Central memory CD8-positive, alpha-beta T cell (primary cell): Measurements from ENCODE around the gene PDIA2.
"Not testable (repeated sequence)": the region's sequence is repeated elsewhere in the genome, so short reads cannot be mapped to it uniquely, and the experiment has no call there.

Experiments
- ATAC-seq: fragments of 150-1000 bp; cut with Tn5 transposase; replicated peaks from 2 replicates; pipeline ENCODE4 v1.10.0; 2022; ENCODE audit warnings: mild to moderate bottlenecking, moderate FRiP score, moderate number of reproducible peaks; ENCODE audit not compliant: poor library complexity, severe bottlenecking; ENCODE audit errors: extremely low read depth
- DNase-seq, 2 donors: peaks; one replicate each; pipeline ENCODE4 v3.0.0; 2021; ENCODE audit warnings: low spot score in 2 of 2
- H3K27ac Mint-ChIP-seq: one replicate; pipeline ENCODE4 v1.8.0; 2022; ENCODE audit warnings: low read depth, mild to moderate bottlenecking, moderate library complexity, mixed read lengths
- H3K27me3 Mint-ChIP-seq: one replicate; pipeline ENCODE4 v1.8.0; 2022; ENCODE audit warnings: mixed read lengths
- H3K36me3 Mint-ChIP-seq: one replicate; pipeline ENCODE4 v1.8.0; 2022; ENCODE audit warnings: mild to moderate bottlenecking, moderate library complexity, mixed read lengths; ENCODE audit not compliant: insufficient read depth
- H3K4me1 Mint-ChIP-seq: one replicate; pipeline ENCODE4 v1.8.0; 2022; ENCODE audit warnings: mixed read lengths
- H3K4me3 Mint-ChIP-seq: one replicate; pipeline ENCODE4 v1.8.0; 2022; ENCODE audit warnings: mild to moderate bottlenecking, moderate library complexity, mixed read lengths
- H3K9me3 Mint-ChIP-seq: one replicate; pipeline ENCODE4 v1.8.0; 2022; ENCODE audit warnings: mixed read lengths

Gene PDIA2

DNA sequence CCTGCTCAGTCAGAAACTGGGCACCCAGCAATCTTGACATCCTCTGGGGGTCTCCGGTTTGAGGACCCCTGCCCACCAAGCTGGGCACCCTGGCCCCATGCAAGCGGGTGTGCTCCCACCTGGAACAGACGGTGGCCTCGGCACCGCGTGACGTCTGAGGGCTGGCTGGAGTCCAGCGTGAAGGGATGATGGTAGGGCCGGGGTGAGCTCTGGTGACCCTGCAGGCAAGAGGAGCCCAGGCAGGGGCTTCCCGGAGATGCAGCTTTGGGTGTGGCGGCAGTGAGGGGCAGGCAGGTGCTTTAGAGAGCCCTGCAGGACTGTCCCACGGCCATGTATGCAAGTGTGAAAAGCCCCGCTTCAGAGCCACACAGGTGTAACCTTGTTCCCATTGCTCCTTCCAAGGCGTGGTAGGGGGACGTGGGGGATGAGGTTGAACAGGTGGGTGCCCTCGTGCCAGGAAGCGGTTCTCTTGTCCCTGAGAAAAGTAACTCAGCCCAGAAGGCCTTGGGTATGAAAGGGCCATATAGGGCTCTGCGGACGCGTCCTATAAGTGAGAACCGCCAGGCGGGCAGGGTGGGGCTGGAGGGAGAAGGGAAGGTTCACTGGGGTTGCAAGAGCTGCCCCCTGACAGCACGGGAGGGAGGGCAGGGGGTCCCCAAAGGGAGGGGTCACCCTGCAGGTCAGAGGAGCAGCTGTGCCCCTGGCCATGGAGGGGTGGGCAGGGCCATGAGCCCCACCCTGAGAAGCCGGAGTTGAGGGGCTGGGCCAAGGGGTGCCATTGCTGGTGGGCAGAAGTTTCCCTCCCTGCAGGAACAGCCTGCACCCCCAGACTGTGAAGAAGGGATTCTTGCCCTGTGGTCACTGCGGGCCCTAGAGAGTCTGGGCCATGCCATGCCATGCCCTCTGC lies 16.5 kb upstream of the PDIA2 start:
- H3K27ac Mint-ChIP-seq = no peak overlapping the region
- no peak overlapping the region for H3K4me3 Mint-ChIP-seq
- peaks cover 7% of the 10 kb centered on the region for H3K36me3 Mint-ChIP-seq
- ATAC-seq = no peak
- H3K4me1 Mint-ChIP-seq = no peaks in the 10 kb centered on the region
- no peak for DNase-seq
- H3K27me3 Mint-ChIP-seq = no peaks in the 10 kb centered on the region
- no peaks in the 10 kb centered on the region for H3K9me3 Mint-ChIP-seq

DNA sequence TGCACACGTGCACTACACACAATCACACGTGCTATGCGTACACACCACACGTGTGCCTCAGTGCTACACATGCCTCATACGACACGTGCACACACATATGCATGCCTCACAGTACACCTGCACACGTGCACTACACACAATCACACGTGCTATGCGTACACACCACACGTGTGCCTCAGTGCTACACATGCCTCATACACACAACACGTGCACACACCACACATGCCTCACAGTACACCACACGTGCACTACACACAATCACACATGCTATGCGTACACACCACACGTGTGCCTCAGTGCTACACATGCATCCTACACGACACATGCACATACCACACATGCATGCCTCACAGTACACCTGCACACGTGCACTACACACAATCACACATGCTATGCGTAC lies 15.4 kb upstream of the PDIA2 start:
- not testable (repeated sequence) for H3K27ac Mint-ChIP-seq, H3K27me3 Mint-ChIP-seq, H3K36me3 Mint-ChIP-seq, H3K4me1 Mint-ChIP-seq, H3K9me3 Mint-ChIP-seq, DNase-seq, H3K4me3 Mint-ChIP-seq, ATAC-seq

DNA sequence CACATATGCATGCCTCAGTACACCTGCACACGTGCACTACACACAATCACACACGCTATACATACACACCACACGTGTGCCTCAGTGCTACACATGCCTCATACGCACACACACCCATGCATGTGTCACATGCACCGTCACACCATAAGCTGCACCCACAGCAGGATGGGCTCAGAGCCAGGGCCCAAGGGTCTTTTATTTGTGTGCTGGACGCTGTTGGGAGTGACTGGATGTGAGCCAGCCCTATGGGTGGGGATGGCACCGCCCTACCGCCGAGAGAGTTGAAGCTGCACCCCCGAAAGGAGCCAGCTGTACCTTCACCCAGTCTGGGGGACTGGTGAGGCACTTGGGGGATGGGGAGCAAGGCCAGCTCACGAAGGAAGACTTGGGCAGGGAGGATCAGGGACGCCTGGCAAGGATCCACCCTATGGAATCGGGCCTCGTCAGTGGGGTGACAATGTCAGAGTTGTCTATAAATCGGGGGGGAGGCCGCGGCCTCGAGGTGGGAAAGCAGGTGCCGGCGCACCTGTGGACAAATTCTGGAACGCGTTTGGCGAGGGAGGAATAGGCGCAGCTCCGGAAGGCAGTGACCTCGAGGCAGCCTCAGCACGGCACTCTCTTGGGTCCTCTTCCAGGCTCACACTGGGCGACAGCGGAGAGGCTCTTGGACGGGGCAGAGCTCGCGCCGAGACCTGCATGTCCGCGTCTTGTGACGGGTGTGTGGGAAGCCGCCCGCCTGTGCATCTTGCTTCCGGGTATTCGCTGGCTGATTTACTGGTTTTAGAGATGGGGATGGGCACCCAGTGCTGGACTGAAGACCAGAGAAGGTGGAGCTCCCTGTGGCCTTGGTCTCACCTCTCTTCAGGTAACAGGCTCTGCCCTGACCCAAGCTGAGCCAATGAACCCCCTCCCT lies 14.6 kb upstream of the PDIA2 start:
- H3K4me3 Mint-ChIP-seq = no peak overlapping the region
- no peaks in the 10 kb centered on the region for H3K27me3 Mint-ChIP-seq
- H3K27ac Mint-ChIP-seq = no peak overlapping the region
- no peaks in the 10 kb centered on the region for H3K9me3 Mint-ChIP-seq
- H3K36me3 Mint-ChIP-seq = peaks cover 5% of the 10 kb centered on the region
- ATAC-seq (no peak), DNase-seq (no peak)
- H3K4me1 Mint-ChIP-seq = no peaks in the 10 kb centered on the region

DNA sequence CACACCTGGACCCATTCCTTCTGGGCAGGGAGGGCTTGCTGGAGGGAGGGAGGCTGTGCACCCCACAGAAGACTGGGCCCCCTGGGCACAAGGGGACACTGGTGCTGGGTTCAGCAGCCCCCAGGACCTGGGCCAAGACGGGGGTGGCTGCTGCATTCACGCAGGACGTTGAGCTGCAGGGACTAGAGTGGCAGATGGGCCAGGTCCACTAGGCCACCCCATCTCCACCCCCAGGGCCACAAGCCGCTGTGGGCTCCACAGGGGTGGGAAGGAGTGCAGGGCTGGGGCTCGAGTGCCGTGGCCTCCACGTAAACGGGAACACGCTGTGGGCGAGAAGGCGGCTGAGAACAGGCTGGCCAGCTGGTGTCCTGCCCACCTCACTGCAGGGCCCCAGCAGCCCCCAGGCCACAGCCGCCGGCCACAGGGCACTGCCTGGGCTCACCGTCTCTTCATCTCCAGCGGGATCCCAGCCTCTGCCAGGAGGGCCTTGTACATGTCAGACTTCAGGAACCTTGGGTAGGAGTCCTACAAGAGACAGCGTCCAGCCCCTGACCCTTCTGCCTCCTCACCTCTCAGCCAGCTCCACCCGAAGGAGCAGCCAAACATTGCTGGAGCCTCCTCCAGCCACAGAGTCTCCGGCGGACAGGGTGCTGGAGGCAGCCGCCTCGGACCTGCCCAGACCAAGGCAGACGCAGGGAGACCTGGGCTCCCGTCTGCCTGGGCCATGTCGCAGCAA lies 13.7 kb upstream of the PDIA2 start:
- H3K27me3 Mint-ChIP-seq = no peaks in the 10 kb centered on the region
- H3K4me3 Mint-ChIP-seq = no peak overlapping the region
- ATAC-seq (no peak), DNase-seq (no peak)
- no peaks in the 10 kb centered on the region for H3K9me3 Mint-ChIP-seq
- no peak overlapping the region for H3K27ac Mint-ChIP-seq
- H3K4me1 Mint-ChIP-seq = no peaks in the 10 kb centered on the region
- H3K36me3 Mint-ChIP-seq = peaks cover 4% of the 10 kb centered on the region

DNA sequence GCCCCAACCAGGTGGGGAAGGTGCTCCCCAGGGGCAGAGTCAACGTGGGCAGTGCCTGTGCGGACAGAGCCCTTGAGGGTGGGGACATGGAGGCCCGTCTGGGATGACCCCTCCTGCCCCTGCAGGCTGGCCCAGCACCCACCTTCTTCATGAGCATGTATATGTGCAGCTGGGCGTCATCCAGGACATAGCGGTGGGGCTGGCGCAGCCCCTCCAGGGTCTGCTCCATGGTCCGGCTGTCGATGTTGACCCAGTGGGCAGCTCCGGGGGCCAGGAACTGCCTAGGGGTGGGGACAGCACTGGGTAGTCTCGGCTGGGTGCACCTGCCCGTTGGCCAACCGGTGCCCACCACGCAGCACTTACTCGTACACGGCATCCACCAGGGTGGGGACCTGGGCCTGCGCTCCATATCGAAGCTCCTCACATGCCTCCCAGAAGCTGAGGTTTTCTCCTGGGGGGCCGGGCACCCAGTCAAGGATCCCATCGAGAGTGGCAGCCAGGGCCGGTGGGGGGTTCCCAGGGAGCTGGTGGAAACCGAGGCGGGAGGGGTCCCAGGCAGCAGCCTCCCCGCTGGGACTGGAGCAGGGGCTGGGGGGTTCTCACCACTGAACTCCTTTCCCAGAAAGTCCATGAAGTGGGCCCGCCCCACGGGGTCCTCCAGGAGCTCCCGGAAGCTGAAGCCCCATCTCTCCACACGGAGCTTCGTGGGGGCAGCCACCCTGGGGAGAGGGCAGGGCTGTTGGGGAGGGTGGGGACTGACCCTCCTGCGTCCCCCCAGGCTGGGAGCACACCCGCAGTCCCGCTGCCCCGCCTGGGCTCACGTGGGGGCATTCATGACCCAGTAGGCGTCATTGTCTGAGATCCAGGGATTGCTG lies 12.3 kb upstream of the PDIA2 start:
- Mint-ChIP-seq H3K9me3 (no peaks in the 10 kb centered on the region), H3K4me1 (no peaks in the 10 kb centered on the region), H3K4me3 (no peak overlapping the region), H3K27me3 (no peaks in the 10 kb centered on the region), H3K36me3 (peaks cover 4% of the 10 kb centered on the region), H3K27ac (no peak overlapping the region)
- ATAC-seq = no peak
- no peak for DNase-seq

DNA sequence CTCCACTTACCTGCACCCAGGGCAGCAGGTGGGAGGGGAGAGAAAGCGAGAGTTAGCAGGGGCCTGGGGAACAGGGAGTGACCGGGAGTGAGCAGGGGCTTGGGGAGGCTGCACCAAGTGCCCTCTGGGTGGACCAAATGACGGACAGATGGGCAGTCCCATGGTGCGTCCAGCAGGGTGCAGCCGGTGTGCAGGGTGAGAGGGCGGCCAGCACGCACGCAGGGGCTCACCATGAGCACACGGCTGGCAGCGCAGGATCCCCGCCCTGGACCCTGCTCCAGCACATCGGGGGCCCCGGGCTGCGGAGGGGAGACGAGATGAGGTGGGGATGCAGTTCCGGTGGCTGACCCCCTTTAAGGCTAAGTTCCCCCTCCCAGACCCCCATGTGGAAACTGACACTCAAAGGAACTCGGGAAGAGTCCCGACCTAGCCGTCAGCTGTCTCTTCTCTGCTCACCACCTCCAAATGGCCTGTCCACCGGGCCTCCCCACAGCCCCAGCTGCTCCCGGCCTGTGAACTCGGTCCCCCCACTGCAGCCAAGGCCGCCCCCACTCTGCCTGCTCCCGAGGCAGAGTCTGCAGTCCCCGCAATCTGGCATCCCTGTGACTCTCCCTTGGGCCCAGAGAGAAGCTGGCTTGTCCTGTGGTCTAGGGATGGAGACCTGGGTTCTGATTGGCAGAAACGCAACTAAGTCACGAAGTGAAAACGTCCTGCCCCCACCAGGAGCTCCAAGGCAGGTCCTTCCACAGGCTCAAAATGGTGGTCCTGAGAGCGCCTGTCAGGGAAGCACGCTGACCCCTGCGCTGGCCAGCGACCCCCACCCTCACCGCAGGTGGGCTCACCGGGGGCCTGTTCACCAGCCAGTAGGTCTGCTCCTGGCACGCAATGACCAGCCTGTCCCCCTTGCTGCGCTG lies 10.1 kb upstream of the PDIA2 start:
- Mint-ChIP-seq H3K36me3 (peaks cover 3% of the 10 kb centered on the region), H3K27me3 (no peaks in the 10 kb centered on the region), H3K4me3 (no peak overlapping the region), H3K4me1 (no peaks in the 10 kb centered on the region), H3K27ac (no peak overlapping the region), H3K9me3 (no peaks in the 10 kb centered on the region)
- ATAC-seq (no peak), DNase-seq (no peak)

DNA sequence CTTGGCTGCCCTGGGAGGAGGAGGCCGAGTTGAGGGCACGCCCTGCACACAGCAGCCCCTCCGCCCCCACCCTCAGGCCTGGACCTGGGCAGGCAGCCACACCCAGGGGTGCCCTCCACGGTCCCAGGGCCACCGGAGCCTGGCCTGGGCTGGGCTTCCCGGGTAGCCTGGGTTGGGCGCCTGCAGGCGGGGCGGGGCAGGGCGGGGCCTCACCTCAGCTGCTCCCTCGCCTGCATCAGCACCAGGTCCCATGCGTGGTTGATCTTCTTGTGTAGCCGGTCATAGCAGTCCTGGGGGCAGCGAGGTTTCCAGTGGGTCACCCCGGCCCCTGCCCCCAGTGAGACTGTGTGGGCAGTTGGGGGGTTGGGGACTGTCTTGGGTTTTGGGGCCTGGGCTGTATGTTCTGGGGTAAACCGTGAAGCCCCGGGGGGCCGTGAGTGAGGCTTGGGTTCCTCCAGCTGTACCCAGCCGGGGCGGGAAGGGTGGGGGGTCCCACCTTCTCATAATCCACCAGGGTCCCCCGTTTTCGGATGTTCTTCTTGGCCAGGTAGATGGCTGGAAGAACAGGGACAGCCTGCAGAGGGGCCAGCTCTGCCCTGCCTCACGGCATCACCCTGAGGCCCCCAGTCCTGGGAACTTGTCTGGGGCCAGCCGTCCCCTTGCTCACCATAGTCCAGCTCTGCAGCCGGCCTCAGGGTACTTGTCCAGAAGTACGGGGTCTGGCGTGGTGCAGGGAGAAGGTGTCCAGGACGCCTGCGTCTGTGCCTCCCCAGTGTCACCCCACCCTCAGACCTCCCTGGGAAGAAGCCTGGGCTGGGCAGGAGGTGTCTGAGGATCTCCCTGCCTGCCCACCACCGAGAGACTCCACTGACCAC lies 9.2 kb upstream of the PDIA2 start:
- Mint-ChIP-seq H3K36me3 (peaks cover 3% of the 10 kb centered on the region), H3K4me1 (no peaks in the 10 kb centered on the region), H3K27me3 (no peaks in the 10 kb centered on the region), H3K27ac (no peak overlapping the region), H3K4me3 (no peak overlapping the region), H3K9me3 (no peaks in the 10 kb centered on the region)
- ATAC-seq = no peak
- DNase-seq = no peak

DNA sequence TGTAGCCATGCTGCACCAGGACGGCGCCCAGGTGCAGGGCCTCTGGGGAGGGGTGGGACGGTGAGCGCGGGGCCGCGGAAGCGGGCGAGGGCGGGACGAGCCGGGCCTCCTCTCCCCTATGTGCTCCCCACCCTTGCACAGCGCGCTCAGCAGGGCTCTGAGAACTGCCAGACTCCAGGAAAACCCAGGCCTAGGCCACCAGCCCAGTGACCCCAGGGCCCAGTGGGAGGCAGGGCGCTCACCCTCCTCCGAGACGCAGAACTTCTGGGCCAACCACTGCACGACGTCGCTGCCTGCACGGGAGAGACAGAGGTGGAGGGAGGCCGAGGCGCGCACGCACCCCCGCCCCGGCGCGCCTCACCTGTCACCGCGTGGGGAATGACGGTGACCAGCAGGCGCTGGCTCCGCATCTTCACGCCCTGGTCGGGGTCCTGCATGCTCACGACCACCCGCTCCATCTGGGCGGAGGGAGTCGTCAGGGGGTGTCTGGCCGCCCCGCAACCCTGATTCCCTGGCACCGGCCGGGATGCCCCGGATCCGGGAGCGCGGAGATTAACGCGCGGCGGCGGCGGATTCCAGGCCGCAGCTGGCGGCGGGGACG lies 7.8 kb upstream of the PDIA2 start:
- ATAC-seq = no peak
- Mint-ChIP-seq H3K27me3 (no peaks in the 10 kb centered on the region), H3K4me3 (peak overlapping the region; percentile 51), H3K27ac (no peak overlapping the region), H3K4me1 (peaks cover 6% of the 10 kb centered on the region), H3K9me3 (no peaks in the 10 kb centered on the region), H3K36me3 (peaks cover 2% of the 10 kb centered on the region)
- no peak for DNase-seq

DNA sequence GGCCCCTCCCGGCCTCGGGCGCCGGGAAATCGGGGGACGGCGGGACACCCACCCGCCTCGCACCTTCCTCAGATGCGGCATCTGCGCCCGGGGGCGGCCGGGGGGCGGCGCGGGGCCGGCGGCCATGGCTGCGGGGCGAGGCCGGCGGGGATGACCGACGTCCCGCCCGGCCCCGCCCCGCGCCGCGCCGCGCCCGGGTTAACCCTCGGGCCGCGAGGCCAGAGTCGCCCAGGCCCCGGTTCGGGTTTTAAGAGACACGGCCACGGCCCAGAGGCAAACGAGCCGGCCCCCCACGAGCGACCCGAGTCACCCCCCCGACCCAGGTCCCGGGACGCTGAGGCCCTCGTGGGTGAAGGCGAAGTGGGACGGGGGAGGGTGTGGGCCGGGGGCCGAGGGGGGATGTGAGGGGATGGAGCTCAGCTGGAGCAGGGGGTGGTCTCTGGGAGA lies 7.2 kb upstream of the PDIA2 start, which contains the start of gene RGS11:
RGS11 (minus strand) TSS at position 159 of the 447 bp plus-strand sequence; CDS start at position 126, 33 bp downstream.
- no peaks in the 10 kb centered on the region for H3K9me3 Mint-ChIP-seq
- DNase-seq = no peak
- peaks cover 2% of the 10 kb centered on the region for H3K36me3 Mint-ChIP-seq
- no peak for ATAC-seq
- no peaks in the 10 kb centered on the region for H3K27me3 Mint-ChIP-seq
- H3K4me1 Mint-ChIP-seq = peaks cover 6% of the 10 kb centered on the region
- peak within 1 kb of the TSS; percentile 51 for H3K4me3 Mint-ChIP-seq
- H3K27ac Mint-ChIP-seq = no peak within 1 kb of the TSS

DNA sequence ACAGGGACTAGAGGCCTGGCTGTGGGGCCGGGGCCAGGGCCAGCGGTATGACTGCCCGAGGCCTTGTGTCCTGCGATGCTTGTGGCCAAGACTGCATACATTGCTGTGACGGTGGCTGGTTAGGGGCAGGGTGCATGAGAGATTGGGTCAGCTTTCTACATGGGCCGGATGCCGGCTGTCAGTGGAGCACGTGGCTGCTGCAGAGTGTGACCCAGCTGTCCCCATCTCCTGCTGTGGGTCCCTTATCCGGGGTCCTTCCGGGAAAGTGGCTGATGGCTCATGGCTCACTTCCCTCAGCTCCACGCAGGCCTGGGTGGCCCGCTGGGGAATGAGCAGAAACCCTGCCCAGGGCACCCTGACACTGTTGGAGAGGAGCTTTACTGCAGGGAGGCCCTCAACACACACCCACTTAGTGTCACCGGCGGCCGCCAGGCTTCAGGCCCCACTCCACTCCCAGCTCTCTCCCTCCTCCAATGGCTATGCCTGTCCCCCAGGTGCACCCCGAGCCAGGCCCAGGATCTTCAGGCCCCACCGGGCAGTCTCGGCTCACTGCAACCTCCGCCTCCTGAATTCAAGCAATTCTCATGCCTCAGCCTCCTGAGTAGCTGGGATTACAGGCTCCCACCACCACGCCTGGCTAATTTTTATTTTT lies 6.4 kb upstream of the PDIA2 start:
- Mint-ChIP-seq H3K4me3 (peak overlapping the region; percentile 48), H3K27ac (no peak overlapping the region), H3K9me3 (no peaks in the 10 kb centered on the region), H3K4me1 (peaks cover 6% of the 10 kb centered on the region), H3K27me3 (peaks cover 5% of the 10 kb centered on the region), H3K36me3 (peaks cover 4% of the 10 kb centered on the region)
- DNase-seq (no peak), ATAC-seq (no peak)
